ENCODE measurements around the gene CTSO. TPM values are rescaled to one million over a fixed set of nuclear protein-coding genes. Genes with fewer than 3 reads are reported as not detected.
A peak's percentile ranks its signal among the peaks of the same experiment; 100 is the strongest.

The CTSO gene
- total and polyA plus RNA-seq, 4 donors: 8.0 to 58.3 (median 15.2) TPM

- Histone ChIP-seq H3K36me3 (ENCODE audit: control insufficient read depth in 4 of 4, insufficient read depth in 4 of 4, low read length in 4 of 4) (peaks cover 3 to 19% (median 8%) of the 10 kb centered on the region in 4 donors), H3K27me3 (ENCODE audit: control insufficient read depth in 3 of 3, insufficient read depth in 3 of 3, low read length in 2 of 3) (no peaks in the 10 kb centered on the region), H3K27ac (ENCODE audit: low read depth in 1 of 2, low read length in 1 of 2) (no peak overlapping the region), H3K4me3 (no peak overlapping the region), H3K4me1 (ENCODE audit: control insufficient read depth in 5 of 5, insufficient read depth in 5 of 5, low read length in 5 of 5) (peaks cover 0 to 20% (median 0%) of the 10 kb centered on the region in 5 donors), H3K9ac (ENCODE audit: insufficient read depth in 1 of 2, low read length in 2 of 2) (no peak overlapping the region), H3K9me3 (ENCODE audit: control insufficient read depth in 4 of 4, insufficient read depth in 3 of 4, low read length in 3 of 4) (no peaks in the 10 kb centered on the region)
- WGBS, 2 donors: 64 to 85% methylated on average over 3 of the region's 3 CpGs
- TF ChIP-seq CTCF (IDR thresholded peaks at IDR 0.05; ENCODE audit: control extremely low read depth, extremely low read depth): no peak
- ATAC-seq (ENCODE audit: insufficient read depth, low FRiP score) (no peak), DNase-seq (peak in 2 of 3 donors; percentile 63 to 64)
Observed at GRCh38 chr4:155943605-155944291, 9.9 kb downstream of the CTSO start.

GRCh38 chr4:155941820-155942219 lies 11.8 kb downstream of the CTSO start:
- no peak overlapping the region for H3K9ac ChIP-seq (ENCODE audit: insufficient read depth in 1 of 2, low read length in 2 of 2)
- H3K36me3 ChIP-seq (ENCODE audit: control insufficient read depth in 4 of 4, insufficient read depth in 4 of 4, low read length in 4 of 4): peaks cover 5 to 29% (median 14%) of the 10 kb centered on the region in 4 donors
- WGBS, 2 donors: 90 to 97% methylated on average over 1 of the region's 1 CpG
- no peak for DNase-seq
- no peak overlapping the region for H3K27ac ChIP-seq (ENCODE audit: low read depth in 1 of 2, low read length in 1 of 2)
- no peaks in the 10 kb centered on the region for H3K27me3 ChIP-seq (ENCODE audit: control insufficient read depth in 3 of 3, insufficient read depth in 3 of 3, low read length in 2 of 3)
- ATAC-seq (ENCODE audit: insufficient read depth, low FRiP score): no peak
- H3K9me3 ChIP-seq (ENCODE audit: control insufficient read depth in 4 of 4, insufficient read depth in 3 of 4, low read length in 3 of 4): no peaks in the 10 kb centered on the region
- H3K4me3 ChIP-seq: no peak overlapping the region
- no peak for TF ChIP-seq CTCF (IDR thresholded peaks at IDR 0.05; ENCODE audit: control extremely low read depth, extremely low read depth)
- H3K4me1 ChIP-seq (ENCODE audit: control insufficient read depth in 5 of 5, insufficient read depth in 5 of 5, low read length in 5 of 5): peaks cover 0 to 20% (median 0%) of the 10 kb centered on the region in 5 donors

GRCh38 chr4:155941085-155941790 lies 12.4 kb downstream of the CTSO start:
- Histone ChIP-seq H3K9me3 (ENCODE audit: control insufficient read depth in 4 of 4, insufficient read depth in 3 of 4, low read length in 3 of 4) (no peaks in the 10 kb centered on the region), H3K4me3 (no peak overlapping the region), H3K9ac (ENCODE audit: insufficient read depth in 1 of 2, low read length in 2 of 2) (no peak overlapping the region), H3K36me3 (ENCODE audit: control insufficient read depth in 4 of 4, insufficient read depth in 4 of 4, low read length in 4 of 4) (peaks cover 5 to 31% (median 14%) of the 10 kb centered on the region in 4 donors), H3K27ac (ENCODE audit: low read depth in 1 of 2, low read length in 1 of 2) (peak overlapping the region in 1 of 2 donors; percentile 1), H3K27me3 (ENCODE audit: control insufficient read depth in 3 of 3, insufficient read depth in 3 of 3, low read length in 2 of 3) (no peaks in the 10 kb centered on the region), H3K4me1 (ENCODE audit: control insufficient read depth in 5 of 5, insufficient read depth in 5 of 5, low read length in 5 of 5) (peaks cover 0 to 16% (median 0%) of the 10 kb centered on the region in 5 donors)
- no peak for TF ChIP-seq CTCF (IDR thresholded peaks at IDR 0.05; ENCODE audit: control extremely low read depth, extremely low read depth)
- ATAC-seq (ENCODE audit: insufficient read depth, low FRiP score): no peak
- WGBS, 2 donors: 77 to 79% methylated on average over 6 of the region's 6 CpGs
- peak in 1 of 3 donors; percentile 17 for DNase-seq

Data from lung (tissue), 12 donors.